DMS 273 (cell line): Measurements from ENCODE around the gene SLC12A8.

Source experiments
- DNase-seq: peaks from one replicate; lab custom pipeline; 2025; ENCODE audit not compliant: unreplicated experiment; lab: John Stamatoyannopoulos, UW

SLC12A8 gene

DNA sequence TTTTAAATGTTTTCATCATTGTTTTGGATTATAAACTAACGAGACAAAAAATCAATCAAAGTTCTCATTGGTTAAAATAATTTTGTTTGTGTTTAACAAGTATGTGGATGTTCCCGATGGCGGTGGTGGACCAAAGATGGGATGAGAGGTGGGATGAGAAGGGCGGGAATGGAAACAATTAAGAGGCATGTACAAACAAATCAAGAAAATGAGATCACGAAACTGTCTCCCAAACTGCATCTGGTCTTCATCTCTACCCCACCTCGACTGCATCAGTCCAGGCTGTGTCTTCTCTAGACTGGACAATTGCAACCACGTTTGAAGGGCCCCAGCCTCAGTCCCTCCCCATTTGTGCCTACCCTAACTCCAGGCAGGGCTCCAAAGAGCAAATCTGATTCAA, 56.1 kb downstream of the SLC12A8 start:
- DNase-seq = no peak

GRCh38 chr3:125154800-125155269, 57.7 kb downstream of the SLC12A8 start:
- no peak for DNase-seq

DNA sequence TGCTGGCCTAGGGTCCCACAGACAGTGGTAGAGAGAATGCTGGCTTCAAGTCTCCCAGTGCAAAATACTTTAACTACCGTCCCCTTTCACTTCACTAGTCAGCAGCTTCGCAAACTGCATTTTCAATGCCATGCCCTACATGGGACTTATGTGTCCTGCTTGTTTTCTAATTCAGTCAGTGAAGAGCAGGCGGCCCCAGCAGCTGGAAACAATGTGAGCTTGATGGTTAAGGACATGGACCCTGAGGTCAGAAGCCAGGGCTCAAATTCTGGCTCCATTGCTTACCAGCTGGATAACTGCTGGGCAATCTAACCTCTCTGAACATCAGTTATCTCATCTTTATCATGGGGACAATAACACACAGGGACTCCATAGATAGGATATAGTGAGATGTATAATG, 58.4 kb downstream of the SLC12A8 start:
- DNase-seq = no peak

GRCh38 chr3:125152951-125153350, 59.6 kb downstream of the SLC12A8 start:
- no peak for DNase-seq

GRCh38 chr3:125151916-125152315, 60.6 kb downstream of the SLC12A8 start:
- no peak for DNase-seq

DNA sequence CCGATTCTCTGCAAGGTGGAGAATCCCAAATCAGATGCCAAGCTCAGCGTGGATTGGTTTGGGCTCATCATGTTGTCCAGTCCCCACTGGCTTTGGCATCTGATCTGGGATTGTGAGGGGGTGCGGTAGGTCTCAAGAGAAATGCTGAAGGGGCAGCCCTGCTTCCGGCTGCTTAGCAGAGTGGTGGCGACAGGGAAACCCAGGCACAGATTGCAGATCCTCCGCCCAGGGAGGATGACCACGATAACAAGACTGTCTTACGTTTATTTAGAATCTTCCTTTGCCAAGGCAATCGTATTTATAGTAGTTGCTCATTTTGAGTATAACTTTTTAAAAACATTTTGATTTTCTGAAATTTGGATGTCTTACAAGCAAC, 61.1 kb downstream of the SLC12A8 start:
- peak; percentile 63 for DNase-seq

DNA sequence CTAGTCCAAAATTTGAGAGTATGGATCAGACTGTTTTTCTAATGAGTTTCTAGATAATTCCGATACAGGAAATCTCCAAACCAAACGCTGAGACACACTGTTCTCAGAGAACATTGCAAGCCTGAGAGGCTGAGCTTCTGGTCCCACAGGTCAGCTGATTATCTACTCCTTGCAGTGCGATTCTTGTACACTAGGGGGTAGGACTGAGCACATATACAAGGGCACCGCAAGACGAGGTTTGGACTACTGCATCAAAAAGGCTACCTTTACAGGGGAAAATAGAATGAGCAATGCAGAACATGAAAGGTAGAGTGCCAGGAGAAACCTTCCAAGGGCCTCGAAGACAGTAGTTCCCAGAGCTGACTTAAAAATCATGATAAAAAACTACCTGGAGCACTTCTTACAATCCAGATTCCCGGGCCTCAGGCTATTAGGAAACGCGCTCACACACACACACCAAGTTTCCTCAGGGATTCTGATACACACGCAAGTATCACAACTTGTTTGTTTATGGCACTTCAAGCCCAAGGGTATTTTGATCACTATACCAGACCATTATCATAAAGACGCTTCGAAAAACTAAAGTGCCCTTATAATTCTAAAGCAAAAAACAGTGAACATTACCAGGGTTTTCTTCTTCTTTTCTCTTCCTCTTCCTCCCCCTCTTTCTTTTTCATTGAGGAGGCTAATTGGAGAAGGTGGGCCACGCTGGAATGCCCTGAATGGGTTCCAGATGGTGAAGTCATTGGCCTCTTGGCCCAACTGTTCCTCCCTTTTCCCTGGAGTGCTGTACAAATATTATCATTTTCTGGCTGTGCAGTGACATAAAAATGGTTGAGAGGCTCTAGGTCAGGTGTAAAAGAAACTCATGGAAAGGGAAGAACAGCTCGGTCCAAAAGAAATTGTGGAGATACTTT, 61.8 kb downstream of the SLC12A8 start:
- DNase-seq = peak; percentile 75

DNA sequence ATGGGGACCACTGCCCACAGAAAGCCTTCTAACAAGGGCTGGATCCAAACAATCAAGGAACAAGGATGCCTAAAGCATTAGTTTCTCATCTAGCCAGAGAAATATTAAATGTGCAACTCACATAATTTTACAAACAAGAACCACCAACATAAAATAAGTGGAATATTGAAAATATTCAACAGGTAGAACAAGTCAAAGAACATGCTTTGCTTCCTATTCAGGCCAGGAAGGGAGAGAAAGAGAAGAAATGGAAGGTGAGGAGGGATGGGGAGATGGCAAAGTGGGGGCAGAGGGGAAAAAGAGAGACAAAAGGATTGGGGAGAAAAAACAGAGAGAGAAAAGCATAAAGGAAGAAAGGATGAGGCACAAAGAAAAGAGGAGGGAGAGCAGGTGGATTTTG, 63.1 kb downstream of the SLC12A8 start:
- no peak for DNase-seq

- DNase-seq = no peak
Observed at GRCh38 chr3:125148836-125149235, 63.7 kb downstream of the SLC12A8 start.

- DNase-seq = no peak
Observed at GRCh38 chr3:125148016-125148812, 64.3 kb downstream of the SLC12A8 start.

DNA sequence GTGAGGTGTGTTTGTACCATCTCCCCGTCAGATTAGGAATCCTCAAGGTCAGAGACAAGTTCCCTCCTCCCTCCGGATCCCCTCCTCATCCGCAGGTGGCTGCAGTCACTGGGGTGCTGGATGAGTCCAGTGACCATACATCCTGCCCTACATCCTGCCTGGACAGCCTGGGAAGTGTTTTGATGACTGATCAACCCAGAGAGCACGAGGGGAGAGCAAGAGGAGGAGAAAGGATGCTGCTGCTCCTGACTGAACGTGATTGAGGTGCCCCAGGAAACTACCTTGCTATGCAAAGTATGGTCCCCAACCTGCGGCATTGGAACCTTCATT, 65.1 kb downstream of the SLC12A8 start:
- DNase-seq = no peak

- no peak for DNase-seq
Observed at GRCh38 chr3:125146626-125147490, 65.7 kb downstream of the SLC12A8 start.

GRCh38 chr3:125145751-125146475, 66.6 kb downstream of the SLC12A8 start:
- no peak for DNase-seq

GRCh38 chr3:125144653-125145314, 67.8 kb downstream of the SLC12A8 start:
- DNase-seq = no peak

GRCh38 chr3:125143982-125144652, 68.4 kb downstream of the SLC12A8 start:
- DNase-seq = peak; percentile 64

DNA sequence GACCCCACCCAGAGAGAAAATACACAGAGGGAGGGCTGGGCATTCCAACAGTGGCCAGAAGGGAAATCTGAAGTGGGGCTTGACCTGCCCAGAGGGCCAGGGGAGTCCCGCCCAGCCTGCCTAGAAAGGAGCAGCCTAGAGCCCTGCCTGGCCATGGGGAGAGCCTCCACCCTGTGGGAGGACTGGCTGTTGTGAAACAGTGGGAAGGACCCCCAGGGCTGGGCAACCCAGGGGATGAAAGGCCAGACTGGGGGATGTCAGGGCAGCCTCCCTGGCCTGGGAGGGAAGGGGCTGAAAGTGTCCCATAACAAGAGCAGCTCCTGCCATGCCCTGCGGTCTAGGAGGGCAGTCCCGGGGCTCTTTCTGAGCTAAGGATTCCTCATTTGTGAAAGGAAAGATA, 69.0 kb downstream of the SLC12A8 start:
- DNase-seq = no peak

DNA sequence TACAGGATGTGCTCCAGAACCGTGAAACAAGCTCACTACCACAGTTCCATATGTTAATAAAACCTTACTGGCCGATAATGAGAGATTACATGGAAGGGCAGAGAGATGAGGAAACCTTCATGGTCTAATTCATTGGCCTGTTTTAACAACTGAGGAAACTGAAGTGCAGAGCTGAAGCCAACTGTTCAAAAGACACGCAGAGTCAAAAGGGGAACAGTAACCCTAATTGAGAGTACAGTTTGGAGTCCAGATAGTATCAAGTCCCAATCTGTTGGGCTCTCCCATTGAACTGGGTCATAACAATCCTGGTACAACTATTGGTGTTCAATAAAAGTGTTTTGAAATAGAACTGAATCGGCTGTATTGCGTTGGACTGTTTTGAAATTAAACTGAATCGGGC, 69.6 kb downstream of the SLC12A8 start:
- DNase-seq = no peak

GRCh38 chr3:125142420-125142778, 70.1 kb downstream of the SLC12A8 start:
- no peak for DNase-seq

GRCh38 chr3:125141596-125142419, 70.7 kb downstream of the SLC12A8 start:
- DNase-seq = no peak
